ENCODE results near the gene CASZ1. TPM values are rescaled to one million over a fixed set of nuclear protein-coding genes. Genes with fewer than 3 reads are reported as not detected.

The CASZ1 gene
- total RNA-seq, 2 experiments from 2014 or later = 8.1 to 9.0 TPM

GRCh38 chr1:10816743-10817369, 20.4 kb upstream of the CASZ1 start:
- Mint-ChIP-seq H3K4me3 (no peak overlapping the region), H3K9me3 (no peaks in the 10 kb centered on the region), H3K36me3 (ENCODE audit: low read depth) (no peaks in the 10 kb centered on the region), H3K27me3 (no peaks in the 10 kb centered on the region), H3K27ac (no peak overlapping the region), H3K4me1 (no peaks in the 10 kb centered on the region)
- DNase-seq = no peak
- POLR2A ChIA-PET = no interaction called here
- CTCF ChIA-PET = no interaction called here

- H3K27ac Mint-ChIP-seq = no peak overlapping the region
- CTCF ChIA-PET = no interaction called here
- POLR2A ChIA-PET = no interaction called here
These were observed 19.8 kb upstream of the CASZ1 start for GRCh38 chr1:10816233-10816632.

GRCh38 chr1:10815858-10816195, 19.4 kb upstream of the CASZ1 start:
- DNase-seq = no peak
- Mint-ChIP-seq H3K27ac (no peak overlapping the region), H3K4me1 (no peaks in the 10 kb centered on the region), H3K4me3 (no peak overlapping the region), H3K27me3 (peaks cover 5% of the 10 kb centered on the region), H3K9me3 (no peaks in the 10 kb centered on the region), H3K36me3 (ENCODE audit: low read depth) (no peaks in the 10 kb centered on the region)
- ChIA-PET POLR2A (no interaction called here), CTCF (no interaction called here)

More at GRCh38 chr1:10816233-10816632, 19.8 kb upstream of the CASZ1 start:
- Mint-ChIP-seq H3K9me3 (no peaks in the 10 kb centered on the region), H3K27me3 (peaks cover under 1% of the 10 kb centered on the region), H3K4me1 (no peaks in the 10 kb centered on the region), H3K36me3 (ENCODE audit: low read depth) (no peaks in the 10 kb centered on the region), H3K4me3 (no peak overlapping the region)
- no peak for DNase-seq

- no peaks in the 10 kb centered on the region for H3K36me3 Mint-ChIP-seq (ENCODE audit: low read depth)
- no peak overlapping the region for H3K27ac Mint-ChIP-seq
- no peaks in the 10 kb centered on the region for H3K4me1 Mint-ChIP-seq
- H3K9me3 Mint-ChIP-seq = no peaks in the 10 kb centered on the region
- H3K27me3 Mint-ChIP-seq = peaks cover 5% of the 10 kb centered on the region
- ChIA-PET CTCF (no interaction called here), POLR2A (no interaction called here)
- DNase-seq = no peak
- H3K4me3 Mint-ChIP-seq = no peak overlapping the region
These were observed 18.8 kb upstream of the CASZ1 start for GRCh38 chr1:10814976-10815857.

- H3K9me3 Mint-ChIP-seq = no peaks in the 10 kb centered on the region
- ChIA-PET POLR2A (no interaction called here), CTCF (no interaction called here)
- no peak overlapping the region for H3K27ac Mint-ChIP-seq
- H3K4me3 Mint-ChIP-seq = no peak overlapping the region
- peaks cover 5% of the 10 kb centered on the region for H3K27me3 Mint-ChIP-seq
- DNase-seq = no peak
- H3K36me3 Mint-ChIP-seq (ENCODE audit: low read depth) = no peaks in the 10 kb centered on the region
- H3K4me1 Mint-ChIP-seq = no peaks in the 10 kb centered on the region
These were observed 17.9 kb upstream of the CASZ1 start for GRCh38 chr1:10814312-10814711.

GRCh38 chr1:10813799-10814198, 17.4 kb upstream of the CASZ1 start:
- no peak for DNase-seq
- Mint-ChIP-seq H3K9me3 (no peaks in the 10 kb centered on the region), H3K4me1 (no peaks in the 10 kb centered on the region), H3K27ac (no peak overlapping the region), H3K4me3 (no peak overlapping the region), H3K27me3 (peaks cover 10% of the 10 kb centered on the region), H3K36me3 (ENCODE audit: low read depth) (no peaks in the 10 kb centered on the region)
- ChIA-PET POLR2A (no interaction called here), CTCF (no interaction called here)

GRCh38 chr1:10812387-10812915, 16.0 kb upstream of the CASZ1 start:
- Mint-ChIP-seq H3K4me1 (no peaks in the 10 kb centered on the region), H3K27ac (no peak overlapping the region), H3K9me3 (no peaks in the 10 kb centered on the region), H3K27me3 (peaks cover 18% of the 10 kb centered on the region), H3K4me3 (no peak overlapping the region), H3K36me3 (ENCODE audit: low read depth) (no peaks in the 10 kb centered on the region)
- ChIA-PET CTCF (no interaction called here), POLR2A (no interaction called here)
- DNase-seq = no peak

- H3K27ac Mint-ChIP-seq = no peak overlapping the region
- POLR2A ChIA-PET = no interaction called here
- H3K4me3 Mint-ChIP-seq = no peak overlapping the region
- CTCF ChIA-PET = no interaction called here
- H3K4me1 Mint-ChIP-seq = peaks cover 1% of the 10 kb centered on the region
- no peak for DNase-seq
- H3K27me3 Mint-ChIP-seq = peaks cover 44% of the 10 kb centered on the region
- no peaks in the 10 kb centered on the region for H3K36me3 Mint-ChIP-seq (ENCODE audit: low read depth)
- no peaks in the 10 kb centered on the region for H3K9me3 Mint-ChIP-seq
These were observed 12.0 kb upstream of the CASZ1 start for GRCh38 chr1:10808441-10808840.

- Mint-ChIP-seq H3K4me1 (peaks cover 1% of the 10 kb centered on the region), H3K9me3 (no peaks in the 10 kb centered on the region), H3K36me3 (ENCODE audit: low read depth) (no peaks in the 10 kb centered on the region), H3K4me3 (no peak overlapping the region), H3K27me3 (peaks cover 57% of the 10 kb centered on the region), H3K27ac (no peak overlapping the region)
- CTCF ChIA-PET = no interaction called here
- no peak for DNase-seq
- POLR2A ChIA-PET = no interaction called here
These were observed 10.5 kb upstream of the CASZ1 start for GRCh38 chr1:10806966-10807365.

GRCh38 chr1:10803971-10804820, 7.8 kb upstream of the CASZ1 start:
- no peak for DNase-seq
- ChIA-PET POLR2A (no interaction called here), CTCF (no interaction called here)
- H3K27me3 Mint-ChIP-seq = peaks cover 73% of the 10 kb centered on the region
- H3K9me3 Mint-ChIP-seq = no peaks in the 10 kb centered on the region
- H3K36me3 Mint-ChIP-seq (ENCODE audit: low read depth) = no peaks in the 10 kb centered on the region
- no peak overlapping the region for H3K4me3 Mint-ChIP-seq
- peaks cover 1% of the 10 kb centered on the region for H3K4me1 Mint-ChIP-seq
- H3K27ac Mint-ChIP-seq = no peak overlapping the region

- POLR2A ChIA-PET = no interaction called here
- H3K27me3 Mint-ChIP-seq = peaks cover 73% of the 10 kb centered on the region
- peaks cover 1% of the 10 kb centered on the region for H3K4me1 Mint-ChIP-seq
- CTCF ChIA-PET = no interaction called here
- H3K36me3 Mint-ChIP-seq (ENCODE audit: low read depth) = no peaks in the 10 kb centered on the region
- no peak for DNase-seq
- no peak overlapping the region for H3K27ac Mint-ChIP-seq
- no peak overlapping the region for H3K4me3 Mint-ChIP-seq
- no peaks in the 10 kb centered on the region for H3K9me3 Mint-ChIP-seq
These were observed 6.7 kb upstream of the CASZ1 start for GRCh38 chr1:10802944-10803715.

- Mint-ChIP-seq H3K27me3 (peaks cover 73% of the 10 kb centered on the region), H3K4me1 (peaks cover 1% of the 10 kb centered on the region), H3K36me3 (ENCODE audit: low read depth) (no peaks in the 10 kb centered on the region), H3K27ac (no peak overlapping the region), H3K4me3 (no peak overlapping the region), H3K9me3 (no peaks in the 10 kb centered on the region)
- ChIA-PET POLR2A (no interaction called here), CTCF (no interaction called here)
- DNase-seq = no peak
These were observed 4.3 kb upstream of the CASZ1 start for GRCh38 chr1:10800778-10801177.

GRCh38 chr1:10799726-10800125, 3.3 kb upstream of the CASZ1 start:
- ChIA-PET CTCF (no interaction called here), POLR2A (no interaction called here)
- Mint-ChIP-seq H3K27me3 (peaks cover 77% of the 10 kb centered on the region), H3K4me1 (peaks cover 6% of the 10 kb centered on the region), H3K36me3 (ENCODE audit: low read depth) (no peaks in the 10 kb centered on the region), H3K4me3 (no peak overlapping the region), H3K9me3 (no peaks in the 10 kb centered on the region), H3K27ac (no peak overlapping the region)
- no peak for DNase-seq

All from activated CD4-positive, alpha-beta memory T cell treated with anti-CD3 and anti-CD28 coated beads, Interleukin-2, amount 10 ng/mL, durations not matched to agents 7 days and 5 days (primary cell).